GDM1 (cell line): Measurements from ENCODE around the gene QRICH1.

Experiments used
- DNase-seq: peaks from one replicate; lab custom pipeline; 2025; lab: John Stamatoyannopoulos, UW

Gene QRICH1

DNA sequence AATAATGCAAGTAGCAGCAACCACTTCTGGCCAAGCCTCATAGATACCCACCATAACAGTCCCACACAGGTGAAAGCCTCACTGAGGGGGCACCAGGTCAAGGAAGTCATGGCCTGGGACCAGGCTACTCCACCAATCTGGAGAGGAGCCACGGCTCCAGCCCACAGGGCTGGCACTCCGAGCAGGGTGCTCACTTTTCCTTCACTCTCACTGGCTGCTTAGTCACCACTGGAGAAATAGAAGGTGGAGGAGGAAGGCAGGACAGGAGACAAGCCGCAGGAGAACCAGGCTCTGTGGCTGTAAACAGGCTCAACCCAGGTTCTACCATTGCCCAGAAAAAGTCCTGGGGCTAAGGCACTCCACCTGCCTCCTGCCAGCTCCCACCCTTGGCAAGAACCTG, 25.6 kb upstream of the QRICH1 start:
- DNase-seq: no peak

DNA sequence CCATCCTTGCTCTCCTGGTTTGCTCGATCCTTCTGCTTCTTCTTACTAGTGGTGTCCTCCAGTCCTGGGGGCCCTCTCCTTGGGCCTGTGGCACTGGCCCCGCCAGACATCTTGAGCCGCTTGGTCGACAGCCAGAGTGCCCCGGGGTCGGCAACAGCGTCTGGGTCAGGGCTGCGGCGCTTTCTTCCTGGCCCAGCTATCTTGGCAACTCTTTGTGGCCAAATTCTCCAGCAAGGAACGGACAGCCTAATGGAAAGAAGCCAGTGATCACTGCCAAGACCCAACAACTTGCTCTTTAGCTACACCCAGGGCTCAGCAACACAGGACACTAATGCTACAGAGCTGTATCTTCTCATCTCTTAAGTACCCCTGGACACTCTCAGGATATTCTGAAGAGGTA, 25.2 kb upstream of the QRICH1 start:
- no peak for DNase-seq

DNA sequence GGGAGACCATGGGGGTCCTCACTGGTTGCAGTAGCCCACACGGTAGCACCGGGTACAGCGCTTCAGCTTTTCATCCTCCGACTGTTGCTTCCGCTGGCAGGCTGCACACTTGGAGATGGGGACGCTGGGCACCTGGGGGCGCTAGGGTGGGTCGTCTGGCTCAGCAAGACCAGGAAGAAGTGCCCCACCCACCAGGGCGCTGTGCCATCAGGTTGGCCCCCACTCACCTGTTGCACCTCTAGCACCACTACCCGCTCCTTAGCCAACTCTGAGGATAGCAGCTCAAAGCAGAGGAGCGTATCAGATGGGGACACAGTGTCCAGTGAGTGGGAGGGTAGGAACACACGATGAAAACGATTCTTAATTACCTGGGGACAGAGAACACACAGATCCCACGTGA, 18.4 kb upstream of the QRICH1 start:
- DNase-seq: no peak

DNA sequence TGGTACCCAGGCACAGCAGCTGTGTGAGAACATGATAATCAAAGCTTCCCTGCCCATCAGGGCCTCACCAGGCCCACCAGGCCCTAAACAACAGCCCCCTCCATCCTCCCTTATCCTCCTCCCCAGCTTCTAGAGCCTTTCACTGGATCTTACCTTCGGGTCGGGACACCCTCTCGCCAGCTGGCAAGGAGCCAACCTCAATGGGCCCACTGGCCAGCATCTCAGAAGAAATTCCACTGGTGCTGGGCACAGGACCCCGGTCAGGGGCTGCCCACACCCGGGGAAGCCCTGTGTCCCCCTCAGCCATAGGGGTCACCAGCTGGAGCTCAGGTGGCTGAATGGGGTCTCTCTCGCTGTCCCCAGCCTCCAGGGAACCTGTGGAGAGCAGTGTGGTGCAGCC, 17.5 kb upstream of the QRICH1 start:
- DNase-seq: no peak

- no peak for DNase-seq
Observed at GRCh38 chr3:49110780-49111179, 16.9 kb upstream of the QRICH1 start.

GRCh38 chr3:49108346-49108745, 14.5 kb upstream of the QRICH1 start:
- no peak for DNase-seq

DNA sequence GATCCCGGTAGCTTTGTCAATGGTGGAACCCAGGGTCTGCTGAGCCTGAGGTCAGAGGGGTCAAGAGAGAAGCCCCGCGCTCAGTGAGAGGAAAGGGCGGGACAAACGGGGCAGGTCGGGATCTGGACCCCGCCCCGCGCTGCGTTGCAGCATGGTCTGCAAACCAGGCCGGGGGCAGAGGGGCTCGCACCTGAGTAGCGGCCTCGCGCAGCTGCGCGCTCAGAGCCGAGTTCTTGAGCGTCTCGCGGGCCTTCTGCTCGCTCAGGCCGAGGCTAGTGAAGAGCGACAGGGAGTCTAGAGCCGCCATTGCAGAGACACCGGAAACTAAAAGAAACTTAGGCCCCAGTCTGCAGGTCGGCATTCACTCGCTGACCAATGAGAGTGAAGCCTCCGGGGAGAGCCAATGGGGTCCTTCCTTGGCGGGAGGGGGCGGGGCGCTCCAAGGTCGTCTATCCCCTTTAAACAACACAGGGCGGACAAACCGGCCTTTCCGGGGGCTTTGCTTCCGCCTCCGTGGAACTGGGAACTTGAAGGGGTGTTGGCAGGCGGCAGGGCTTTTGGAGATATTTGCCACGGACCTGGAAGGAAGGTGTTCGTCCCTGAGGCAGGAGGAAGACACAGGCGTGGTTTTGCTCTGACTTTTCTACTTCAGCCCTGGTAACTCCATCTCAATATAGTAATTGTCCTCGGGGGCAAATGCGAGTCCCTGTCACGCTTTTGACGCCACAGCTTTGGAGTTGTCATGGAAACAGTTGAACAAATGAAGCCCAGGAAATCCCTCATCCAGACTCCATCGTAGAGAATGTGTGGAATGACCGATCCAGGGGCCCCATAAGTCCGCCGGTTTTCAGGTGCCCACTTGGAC, 10.8 kb upstream of the QRICH1 start, which contains the start of gene QARS1:
Gene QARS1, minus strand, starts transcription at position 331 of the 865 bp plus-strand sequence. Its CDS starts 24 bp downstream, at position 307.
- DNase-seq: peak; percentile 76

DNA sequence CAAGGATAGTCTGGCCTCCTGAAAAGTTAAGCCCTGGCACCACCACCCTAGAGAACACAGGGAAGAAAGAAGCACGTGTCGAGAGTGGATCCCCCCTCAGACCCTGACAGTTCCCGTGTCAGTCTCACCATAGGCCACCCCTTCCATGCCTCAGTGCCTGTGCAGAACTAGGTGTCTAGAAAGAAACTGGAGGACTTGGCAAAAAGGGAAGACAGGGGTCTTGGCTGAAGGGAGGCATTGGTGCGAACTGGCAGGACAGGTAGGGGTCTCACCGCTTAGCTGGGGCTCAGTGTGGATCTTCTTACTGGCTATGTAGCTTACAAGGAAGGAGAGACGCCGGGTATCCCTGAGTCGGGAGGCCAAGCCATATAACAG, 10.2 kb upstream of the QRICH1 start:
- DNase-seq: no peak

- DNase-seq: no peak
Observed at GRCh38 chr3:49100046-49100615, 6.3 kb upstream of the QRICH1 start.

- DNase-seq: no peak
Observed at GRCh38 chr3:49098910-49099630, 5.2 kb upstream of the QRICH1 start.

DNA sequence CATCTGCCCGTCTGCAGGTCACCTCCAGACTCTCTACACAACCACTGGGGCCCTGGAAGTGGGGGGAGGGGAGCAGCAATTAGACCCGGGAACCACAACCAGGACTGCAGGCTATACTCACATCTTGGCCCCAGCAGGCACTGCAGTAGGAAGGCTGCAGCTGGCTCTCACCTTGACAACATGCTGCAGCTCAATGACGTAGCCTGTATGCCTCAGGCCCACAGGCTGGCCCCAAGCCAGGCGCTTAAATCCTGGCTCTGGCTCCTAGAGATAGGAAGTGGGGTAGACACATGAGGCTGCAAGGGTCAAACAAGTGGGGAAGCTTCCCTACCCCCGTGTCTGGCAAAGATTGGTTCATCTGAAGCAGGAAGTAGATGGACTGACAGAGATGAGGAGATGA, 4.6 kb upstream of the QRICH1 start:
- no peak for DNase-seq

- DNase-seq: peak; percentile 68
Observed at GRCh38 chr3:49092938-49093852, 676 bp downstream of the QRICH1 start.

DNA sequence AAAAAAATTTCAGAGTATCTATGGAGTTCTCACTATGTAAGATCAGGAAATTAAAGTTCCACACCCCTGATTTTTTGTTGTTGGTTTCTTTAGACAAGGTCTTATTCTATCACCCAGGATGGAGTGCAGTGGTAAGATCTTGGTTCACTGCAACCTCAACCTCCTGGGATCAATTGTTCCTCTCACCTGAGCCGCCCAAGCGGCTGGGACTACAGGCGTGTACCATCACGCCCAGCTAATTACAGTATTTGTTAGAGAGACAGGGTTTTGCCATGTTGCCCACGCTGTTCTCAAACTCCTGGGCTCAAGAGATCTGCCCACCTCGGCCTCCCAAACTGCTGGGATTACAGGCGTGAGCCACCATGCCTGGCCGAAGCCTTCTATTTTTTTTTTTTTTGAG, 12.4 kb downstream of the QRICH1 start:
- DNase-seq: no peak

DNA sequence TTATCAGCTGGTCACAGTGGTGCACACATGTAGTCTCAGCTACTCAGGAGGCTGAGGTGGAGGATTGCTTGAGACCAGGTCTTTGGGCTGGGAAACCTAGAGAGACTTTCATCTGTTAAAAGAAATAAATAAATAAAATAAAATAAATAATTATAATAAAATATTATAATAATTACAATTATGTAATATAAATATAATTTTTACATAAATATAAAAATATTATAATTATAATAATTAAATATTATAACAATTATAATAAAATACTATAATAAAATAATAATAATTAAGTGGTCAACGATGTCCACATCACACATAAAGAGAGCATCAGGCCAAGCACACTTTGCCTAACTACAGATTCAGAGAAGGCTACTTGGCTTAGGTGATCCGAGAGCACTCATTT, 14.6 kb downstream of the QRICH1 start:
- DNase-seq: no peak

- DNase-seq: no peak
Observed at GRCh38 chr3:49076646-49077045, 17.2 kb downstream of the QRICH1 start.

GRCh38 chr3:49076116-49076515, 17.8 kb downstream of the QRICH1 start:
- DNase-seq: no peak

GRCh38 chr3:49058011-49058410, 35.9 kb downstream of the QRICH1 start:
- no peak for DNase-seq

- no peak for DNase-seq
Observed at GRCh38 chr3:49057268-49057667, 36.6 kb downstream of the QRICH1 start.

GRCh38 chr3:49054344-49054862, 39.5 kb downstream of the QRICH1 start:
- DNase-seq: no peak

GRCh38 chr3:49053543-49053942, 40.3 kb downstream of the QRICH1 start:
- DNase-seq: no peak

GRCh38 chr3:49035281-49035680, 58.6 kb downstream of the QRICH1 start:
- DNase-seq: no peak

DNA sequence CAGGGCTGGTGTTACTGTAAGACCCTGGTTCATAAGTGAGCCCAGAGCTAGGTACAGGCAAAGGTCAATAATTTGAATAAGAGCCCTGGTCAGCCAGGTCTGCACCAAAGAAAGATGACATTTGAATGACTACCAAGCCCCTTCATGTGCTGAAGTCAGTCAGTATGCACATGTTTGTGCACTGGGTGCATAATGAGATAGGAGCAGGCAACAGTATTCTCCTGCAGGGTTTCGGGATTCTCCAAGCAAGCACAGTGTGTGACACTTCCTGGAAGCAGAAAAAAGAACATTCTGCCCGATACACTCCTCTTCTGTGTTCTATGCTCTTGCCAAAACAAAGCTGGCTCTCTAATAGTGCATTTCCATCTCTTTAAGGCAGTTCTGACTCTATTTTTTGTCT, 59.2 kb downstream of the QRICH1 start:
- no peak for DNase-seq
